ENCODE measurements around the gene CD96.
"Not testable (repeated sequence)": the region's sequence is repeated elsewhere in the genome, so short reads cannot be mapped to it uniquely, and the experiment has no call there.

DNA sequence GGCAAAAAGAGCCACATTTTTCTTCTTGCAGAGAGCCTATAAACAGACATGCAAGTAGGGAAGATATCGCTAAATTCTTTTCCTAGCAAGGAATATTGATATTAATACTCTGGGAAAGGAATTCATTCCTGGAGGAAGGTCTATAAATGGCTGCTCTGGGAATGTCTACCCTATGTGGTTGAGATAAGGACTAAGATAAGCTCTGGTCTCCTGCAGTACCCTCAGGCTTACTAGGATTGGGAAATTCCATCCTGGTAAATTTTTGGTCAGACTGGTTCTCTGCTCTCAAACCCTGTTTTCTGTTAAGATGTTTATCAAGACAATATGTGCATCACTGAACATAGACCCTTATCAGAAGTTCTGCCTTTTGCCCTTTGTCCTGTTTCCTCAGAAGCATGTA, 17.5 kb upstream of the CD96 start:
- TF ChIP-seq CTCF, POLR2A (IDR thresholded peaks at IDR 0.05): not testable (repeated sequence)

All from breast epithelium (tissue), 3 donors.